HepG2 (cell line): ENCODE results near the gene KLF13. TPM values are rescaled to one million over a fixed set of nuclear protein-coding genes. Genes with fewer than 3 reads are reported as not detected.

Source experiments
- ATAC-seq: fragments of 200-7000 bp; cut with Tn5 transposase; 3 replicates; pipeline ENCODE4 v1.9.1; 2020; ENCODE audit warnings: mild to moderate bottlenecking, moderate library complexity
- BruUV-seq: library from RNA; stranded (reverse); fragments of 400-500 nt; replicated peaks from 2 replicates; lab custom pipeline; 2021; lab: Mats Ljungman, UMichigan
- CTCF ChIA-PET: fragments of 300-600 bp; formaldehyde crosslinking; extraction: SDS; loops from one replicate; lab custom pipeline; 2021; ENCODE audit warnings: low total read pairs, inconsistent platforms, low intra/inter-chr PET ratio; lab: Yijun Ruan, JAX
- POLR2A ChIA-PET: fragments of 350-600 bp; sonication (Branson Sonifier 250); formaldehyde crosslinking; loops from one replicate; lab custom pipeline; 2020; ENCODE audit warnings: antibody characterized with exemption, inconsistent platforms; lab: Yijun Ruan, JAX
- DNase-seq: peaks from one replicate; pipeline ENCODE4 v3.0.0-alpha.2; 2015; ENCODE audit warnings: low spot score
- FAIRE-seq: peaks from 3 replicates; lab custom pipeline; 2011; peaks lifted over from hg19 to GRCh38; lab: Jason Lieb, UNC
- H2AFZ ChIP-seq: one replicate; pipeline ENCODE4 v1.6.1; 2011; ENCODE audit warnings: low read length, inconsistent platforms
- H3K27ac ChIP-seq: fragments of 300-600 bp; 3 replicates; pipeline ENCODE4 v1.8.0; 2011; ENCODE audit warnings: mixed run types, mild to moderate bottlenecking, mixed read lengths, low read length, inconsistent platforms; ENCODE audit not compliant: insufficient read depth; ENCODE audit errors: extremely low read length
- H3K27me3 ChIP-seq, 2 experiments: fragments of 200-600 bp in 1 of 2; 2 replicates in 1 of 2; 3 replicates in 1 of 2; pipeline versions ENCODE4 v1.6.0 to v1.8.0; 2011; ENCODE audit warnings: low read length in 2 of 2, mild to moderate bottlenecking in 2 of 2, moderate library complexity in 2 of 2, inconsistent platforms in 1 of 2; ENCODE audit not compliant: insufficient read depth in 2 of 2, control insufficient read depth in 1 of 2
- H3K36me3 ChIP-seq, 2 experiments: fragments of 200-600 bp in 1 of 2; replicated peaks in 1 of 2; 2 replicates in 1 of 2; 3 replicates in 1 of 2; pipeline versions ENCODE4 v1.5.1 to v1.8.0; 2011; ENCODE audit warnings: low read length in 2 of 2, inconsistent platforms in 1 of 2; ENCODE audit not compliant: insufficient read depth in 2 of 2, control insufficient read depth in 1 of 2
- H3K4me1 ChIP-seq: 2 replicates; pipeline ENCODE4 v1.5.1; 2012; ENCODE audit warnings: low read length, inconsistent platforms; ENCODE audit not compliant: insufficient read depth
- H3K4me2 ChIP-seq: 2 replicates; pipeline ENCODE4 v1.6.0; 2011; ENCODE audit warnings: low read depth, low read length, inconsistent platforms
- H3K4me3 ChIP-seq, 3 experiments: fragments of 200-600 bp in 1 of 3; sonication (generic), shearing (Covaris generic) in 1 of 3; replicated peaks in 1 of 3; 2 replicates each; pipeline ENCODE4 v1.5.1; 2011 to 2016; ENCODE audit warnings: low read length in 3 of 3, inconsistent platforms in 2 of 3, low read depth in 2 of 3, mild to moderate bottlenecking in 2 of 3, control low read depth in 1 of 3, mixed read lengths in 1 of 3; ENCODE audit not compliant: insufficient read depth in 1 of 3
- H3K79me2 ChIP-seq: one replicate; pipeline ENCODE4 v1.6.1; 2011; ENCODE audit warnings: low read length, inconsistent platforms; ENCODE audit not compliant: insufficient read depth
- H3K9ac ChIP-seq: 2 replicates; pipeline ENCODE4 v1.6.0; 2011; ENCODE audit warnings: mild to moderate bottlenecking, low read depth, low read length, inconsistent platforms; ENCODE audit not compliant: insufficient read depth
- H3K9me3 ChIP-seq: 2 replicates; pipeline ENCODE4 v1.5.1; 2012; ENCODE audit warnings: mild to moderate bottlenecking, low read length
- H4K20me1 ChIP-seq: 2 replicates; pipeline ENCODE4 v1.6.0; 2011; ENCODE audit warnings: inconsistent platforms, mild to moderate bottlenecking, low read length, moderate library complexity; ENCODE audit not compliant: insufficient read depth
- ATM ChIP-seq: fragments of 450-650 bp; IDR thresholded peaks from 2 replicates; pipeline ENCODE4 v1.7.1; 2017; ENCODE audit warnings: mild to moderate bottlenecking, borderline replicate concordance
- BRCA1 ChIP-seq: sonication (generic); formaldehyde crosslinking; IDR thresholded peaks from 2 replicates; pipeline ENCODE4 v1.4.0; 2020; ENCODE audit warnings: missing genetic modification reagents
- KLF9 ChIP-seq: IDR thresholded peaks from 2 replicates; pipeline ENCODE4 v1.6.1; 2016; ENCODE audit warnings: low read depth
- MAFG ChIP-seq: sonication (generic); formaldehyde crosslinking; IDR thresholded peaks from 2 replicates; pipeline ENCODE4 v1.5.1; 2020; ENCODE audit warnings: mild to moderate bottlenecking, missing genetic modification reagents
- MED1 ChIP-seq: sonication (generic); formaldehyde crosslinking; IDR thresholded peaks from 2 replicates; pipeline ENCODE4 v1.4.0; 2020; ENCODE audit warnings: missing genetic modification reagents
- MLLT10 ChIP-seq: sonication (generic); formaldehyde crosslinking; IDR thresholded peaks from 2 replicates; pipeline ENCODE4 v1.4.0; 2020; ENCODE audit warnings: missing genetic modification reagents
- NCOR1 ChIP-seq: fragments of 200-600 bp; sonication (generic); IDR thresholded peaks from 2 replicates; pipeline ENCODE4 v1.7.0; 2017; ENCODE audit warnings: antibody characterized with exemption, low read length, borderline replicate concordance
- NFE2L2 ChIP-seq: fragments of 150-350 bp; IDR thresholded peaks from 2 replicates; pipeline ENCODE4 v1.6.1; 2014; ENCODE audit warnings: low read length
- PAX8 ChIP-seq: sonication (generic); formaldehyde crosslinking; IDR thresholded peaks from 2 replicates; pipeline ENCODE4 v1.8.0; 2022; ENCODE audit warnings: mild to moderate bottlenecking, missing genetic modification reagents, borderline replicate concordance
- ZFP36 ChIP-seq: fragments of 150-350 bp; IDR thresholded peaks from 2 replicates; pipeline ENCODE4 v1.6.1; 2018; ENCODE audit warnings: borderline replicate concordance, low read length, low read depth; ENCODE audit not compliant: partially characterized antibody
- ZMYM3 ChIP-seq: sonication (generic); formaldehyde crosslinking; IDR thresholded peaks from 2 replicates; pipeline ENCODE4 v1.5.1; 2020; ENCODE audit warnings: mild to moderate bottlenecking, missing genetic modification reagents
- ZNF12 ChIP-seq: sonication (generic); formaldehyde crosslinking; IDR thresholded peaks from 2 replicates; pipeline ENCODE4 v1.5.0; 2020; ENCODE audit warnings: missing genetic modification reagents
- ZNF432 ChIP-seq: sonication (generic); formaldehyde crosslinking; IDR thresholded peaks from 2 replicates; pipeline ENCODE4 v1.5.0; 2020; ENCODE audit warnings: missing genetic modification reagents, mild to moderate bottlenecking, borderline replicate concordance
- ZNF766 ChIP-seq: sonication (generic); formaldehyde crosslinking; IDR thresholded peaks from 2 replicates; pipeline ENCODE4 v1.5.0; 2020; ENCODE audit warnings: missing genetic modification reagents, borderline replicate concordance
- ZNF782 ChIP-seq: sonication (generic); formaldehyde crosslinking; IDR thresholded peaks from 2 replicates; pipeline ENCODE4 v1.4.0; 2020; ENCODE audit warnings: missing genetic modification reagents, mild to moderate bottlenecking, borderline replicate concordance
- WGBS: methylation state at CpG from one replicate; pipeline ENCODE4 v1.1.6; 2017; ENCODE audit warnings: low lambda C conversion rate; 5-methylcytosine and 5-hydroxymethylcytosine counted together
- in situ Hi-C: cut with HindIII; loops from 2 replicates; pipeline ENCODE4 v1.10.0; 2017; ENCODE audit warnings: low pct_unique_long_range_greater_than_20kb; ENCODE audit not compliant: extremely low pct_ligation_motif_present
- intact Hi-C: fragments of 100-400 bp; cut with micrococcal nuclease; formaldehyde crosslinking; loops from one replicate; pipeline ENCODE4 v1.10.0; 2022; ENCODE audit not compliant: unreplicated experiment
- polyA plus RNA-seq, 8 experiments: library from polyadenylated mRNA; depleted of rRNA in 3 of 8; stranded (reverse) in 7 of 8; unstranded in 1 of 8; fragments of >200 nt; fragmentation: Illumina TruSeq in 4 of 8; extraction: Trizol in 4 of 8; gene quantifications; 2 replicates each; pipeline versions ENCODE4 v1.2.1 to v1.2.3, GENCODE V29; 2011 to 2016; ENCODE audit warnings: low read depth in 4 of 8, missing spikeins in 1 of 8, mixed read lengths in 1 of 8; ENCODE audit not compliant: insufficient read depth in 1 of 8
- total RNA-seq, 5 experiments: library from RNA; depleted of rRNA; stranded (reverse); fragments of >200 nt; fragmentation: Illumina TruSeq; extraction: Trizol; gene quantifications; 2 replicates each; pipeline ENCODE4 v1.2.3, GENCODE V29; 2016; ENCODE audit warnings: low read depth in 1 of 5
- TF ChIP-seq, protein P1 (sequence below): sonication (generic); formaldehyde crosslinking; IDR thresholded peaks from 2 replicates; pipeline ENCODE4 v1.4.0; 2020; ENCODE audit warnings: missing genetic modification reagents
- TF ChIP-seq, protein P2 (sequence below): sonication (generic); formaldehyde crosslinking; IDR thresholded peaks from 2 replicates; pipeline ENCODE4 v1.4.0; 2020; ENCODE audit warnings: mild to moderate bottlenecking, missing genetic modification reagents
- TF ChIP-seq, protein P3 (sequence below): sonication (generic); formaldehyde crosslinking; conservative IDR thresholded peaks from 2 replicates; pipeline ENCODE4 v1.4.0; 2020; ENCODE audit warnings: mild to moderate bottlenecking, missing genetic modification reagents, moderate library complexity

Gene KLF13
- total and polyA plus RNA-seq, 2 of the 13 experiments (the other 11 are each of a cell fraction or from before 2014, with no cell fraction given) = 16.8 to 25.1 TPM

DNA sequence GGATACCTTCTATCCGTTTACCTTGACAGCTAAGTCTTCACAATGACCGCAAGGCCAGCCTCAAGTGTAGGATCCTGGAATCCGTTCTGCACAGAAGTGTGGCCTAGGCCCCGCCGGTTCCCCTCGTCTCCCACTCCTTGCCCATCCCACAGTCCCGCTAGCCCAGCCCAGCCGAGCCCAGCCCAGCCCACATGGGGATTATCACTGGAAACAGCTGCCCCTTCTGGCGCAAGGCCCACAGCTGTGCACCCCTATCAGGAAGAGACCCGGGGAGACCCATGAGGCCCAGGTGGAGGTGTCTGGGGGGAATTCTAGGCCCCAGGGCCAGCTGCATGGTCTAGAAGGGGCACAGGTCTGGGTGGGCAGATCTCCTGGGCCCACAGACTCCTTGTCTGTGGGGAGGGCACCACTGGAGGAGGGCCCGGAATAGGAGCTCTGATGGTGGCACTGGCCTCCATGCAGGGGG lies 27.9 kb upstream of the KLF13 start:
- intact Hi-C loops = no loop called here
- Histone ChIP-seq H4K20me1 (no peaks in the 10 kb centered on the region), H3K9me3 (no peaks in the 10 kb centered on the region), H3K4me2 (no peak overlapping the region), H3K4me1 (peaks cover 92% of the 10 kb centered on the region), H3K4me3 (no peak overlapping the region), H3K79me2 (no peaks in the 10 kb centered on the region), H3K9ac (no peak overlapping the region), H3K27ac (no peak overlapping the region), H2AFZ (no peak overlapping the region), H3K27me3 (no peaks in the 10 kb centered on the region), H3K36me3 (no peaks in the 10 kb centered on the region)
- CTCF ChIA-PET = no interaction called here
- DNase-seq = no peak
- no peak for FAIRE-seq
- ATAC-seq = no peak
- in situ Hi-C loops = no loop called here
- no TSS peak for BruUV-seq
- WGBS = 97% methylated on average over 9 of the region's 11 CpGs
- POLR2A ChIA-PET = interaction anchor here (1.5 to 4.5 kb wide), 3 partner anchors 27 to 84 kb away, joined by 3 to 26 read pairs (median 24); partner anchors contain the start of gene KLF13
- TF ChIP-seq, protein P1, sequence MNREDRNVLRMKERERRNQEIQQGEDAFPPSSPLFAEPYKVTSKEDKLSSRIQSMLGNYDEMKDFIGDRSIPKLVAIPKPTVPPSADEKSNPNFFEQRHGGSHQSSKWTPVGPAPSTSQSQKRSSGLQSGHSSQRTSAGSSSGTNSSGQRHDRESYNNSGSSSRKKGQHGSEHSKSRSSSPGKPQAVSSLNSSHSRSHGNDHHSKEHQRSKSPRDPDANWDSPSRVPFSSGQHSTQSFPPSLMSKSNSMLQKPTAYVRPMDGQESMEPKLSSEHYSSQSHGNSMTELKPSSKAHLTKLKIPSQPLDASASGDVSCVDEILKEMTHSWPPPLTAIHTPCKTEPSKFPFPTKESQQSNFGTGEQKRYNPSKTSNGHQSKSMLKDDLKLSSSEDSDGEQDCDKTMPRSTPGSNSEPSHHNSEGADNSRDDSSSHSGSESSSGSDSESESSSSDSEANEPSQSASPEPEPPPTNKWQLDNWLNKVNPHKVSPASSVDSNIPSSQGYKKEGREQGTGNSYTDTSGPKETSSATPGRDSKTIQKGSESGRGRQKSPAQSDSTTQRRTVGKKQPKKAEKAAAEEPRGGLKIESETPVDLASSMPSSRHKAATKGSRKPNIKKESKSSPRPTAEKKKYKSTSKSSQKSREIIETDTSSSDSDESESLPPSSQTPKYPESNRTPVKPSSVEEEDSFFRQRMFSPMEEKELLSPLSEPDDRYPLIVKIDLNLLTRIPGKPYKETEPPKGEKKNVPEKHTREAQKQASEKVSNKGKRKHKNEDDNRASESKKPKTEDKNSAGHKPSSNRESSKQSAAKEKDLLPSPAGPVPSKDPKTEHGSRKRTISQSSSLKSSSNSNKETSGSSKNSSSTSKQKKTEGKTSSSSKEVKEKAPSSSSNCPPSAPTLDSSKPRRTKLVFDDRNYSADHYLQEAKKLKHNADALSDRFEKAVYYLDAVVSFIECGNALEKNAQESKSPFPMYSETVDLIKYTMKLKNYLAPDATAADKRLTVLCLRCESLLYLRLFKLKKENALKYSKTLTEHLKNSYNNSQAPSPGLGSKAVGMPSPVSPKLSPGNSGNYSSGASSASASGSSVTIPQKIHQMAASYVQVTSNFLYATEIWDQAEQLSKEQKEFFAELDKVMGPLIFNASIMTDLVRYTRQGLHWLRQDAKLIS = no peak
- TF ChIP-seq MLLT10 (CRISPR knock-in tag) = no peak
- TF ChIP-seq ZNF766 (CRISPR knock-in tag) = no peak
- TF ChIP-seq ZNF782 = no peak
- TF ChIP-seq MAFG = no peak
- TF ChIP-seq ZNF432 (CRISPR knock-in tag) = no peak
- TF ChIP-seq MED1 (CRISPR knock-in tag) = no peak
- TF ChIP-seq PAX8 (CRISPR knock-in tag) = no peak
- TF ChIP-seq KLF9 (CRISPR knock-in tag) = no peak
- TF ChIP-seq ZFP36 = no peak
- TF ChIP-seq BRCA1 (CRISPR knock-in tag) = no peak
- no peak for TF ChIP-seq NFE2L2
- no peak for TF ChIP-seq NCOR1
- TF ChIP-seq ATM = no peak
- no peak for TF ChIP-seq ZMYM3 (CRISPR knock-in tag)
- TF ChIP-seq, protein P2, sequence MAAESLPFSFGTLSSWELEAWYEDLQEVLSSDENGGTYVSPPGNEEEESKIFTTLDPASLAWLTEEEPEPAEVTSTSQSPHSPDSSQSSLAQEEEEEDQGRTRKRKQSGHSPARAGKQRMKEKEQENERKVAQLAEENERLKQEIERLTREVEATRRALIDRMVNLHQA (CRISPR knock-in tag) = no peak
- TF ChIP-seq ZNF12 (CRISPR knock-in tag) = no peak
- TF ChIP-seq, protein P3, sequence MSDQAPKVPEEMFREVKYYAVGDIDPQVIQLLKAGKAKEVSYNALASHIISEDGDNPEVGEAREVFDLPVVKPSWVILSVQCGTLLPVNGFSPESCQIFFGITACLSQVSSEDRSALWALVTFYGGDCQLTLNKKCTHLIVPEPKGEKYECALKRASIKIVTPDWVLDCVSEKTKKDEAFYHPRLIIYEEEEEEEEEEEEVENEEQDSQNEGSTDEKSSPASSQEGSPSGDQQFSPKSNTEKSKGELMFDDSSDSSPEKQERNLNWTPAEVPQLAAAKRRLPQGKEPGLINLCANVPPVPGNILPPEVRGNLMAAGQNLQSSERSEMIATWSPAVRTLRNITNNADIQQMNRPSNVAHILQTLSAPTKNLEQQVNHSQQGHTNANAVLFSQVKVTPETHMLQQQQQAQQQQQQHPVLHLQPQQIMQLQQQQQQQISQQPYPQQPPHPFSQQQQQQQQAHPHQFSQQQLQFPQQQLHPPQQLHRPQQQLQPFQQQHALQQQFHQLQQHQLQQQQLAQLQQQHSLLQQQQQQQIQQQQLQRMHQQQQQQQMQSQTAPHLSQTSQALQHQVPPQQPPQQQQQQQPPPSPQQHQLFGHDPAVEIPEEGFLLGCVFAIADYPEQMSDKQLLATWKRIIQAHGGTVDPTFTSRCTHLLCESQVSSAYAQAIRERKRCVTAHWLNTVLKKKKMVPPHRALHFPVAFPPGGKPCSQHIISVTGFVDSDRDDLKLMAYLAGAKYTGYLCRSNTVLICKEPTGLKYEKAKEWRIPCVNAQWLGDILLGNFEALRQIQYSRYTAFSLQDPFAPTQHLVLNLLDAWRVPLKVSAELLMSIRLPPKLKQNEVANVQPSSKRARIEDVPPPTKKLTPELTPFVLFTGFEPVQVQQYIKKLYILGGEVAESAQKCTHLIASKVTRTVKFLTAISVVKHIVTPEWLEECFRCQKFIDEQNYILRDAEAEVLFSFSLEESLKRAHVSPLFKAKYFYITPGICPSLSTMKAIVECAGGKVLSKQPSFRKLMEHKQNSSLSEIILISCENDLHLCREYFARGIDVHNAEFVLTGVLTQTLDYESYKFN (CRISPR knock-in tag) = no peak
